GM18517 (cell line): ENCODE measurements around the gene NSD1.
"Not testable (repeated sequence)": the region's sequence is repeated elsewhere in the genome, so short reads cannot be mapped to it uniquely, and the experiment has no call there.

Experiments used
- ATAC-seq: cut with Tn5 transposase; IDR thresholded peaks from one replicate; pipeline ENCODE4 v1.9.1; 2021; ENCODE audit warnings: mild to moderate bottlenecking, moderate library complexity; ENCODE audit not compliant: unreplicated experiment

The NSD1 gene

GRCh38 chr5:177339107-177339638 is 205.6 kb downstream of the NSD1 start:
- ATAC-seq = no peak

GRCh38 chr5:177343000-177343399 is 209.4 kb downstream of the NSD1 start:
- ATAC-seq = not testable (repeated sequence)

GRCh38 chr5:177343777-177344176 is 210.2 kb downstream of the NSD1 start:
- ATAC-seq = no peak

GRCh38 chr5:177344891-177345290 is 211.3 kb downstream of the NSD1 start:
- no peak for ATAC-seq

- no peak for ATAC-seq
Measured at GRCh38 chr5:177346820-177347219, 213.2 kb downstream of the NSD1 start.

- no peak for ATAC-seq
Measured at GRCh38 chr5:177347699-177348098, 214.1 kb downstream of the NSD1 start.

GRCh38 chr5:177349362-177349647 is 215.7 kb downstream of the NSD1 start:
- ATAC-seq = no peak

GRCh38 chr5:177349762-177350161 is 216.2 kb downstream of the NSD1 start:
- ATAC-seq = no peak
